Stimulated activated CD4-positive, alpha-beta T cell treated with anti-CD3 and anti-CD28 coated beads, Interleukin-1b, Interleukin-23, amount 100 ng/mL, for 24 hours (primary cell): Measurements from ENCODE around the gene LPP.
A peak's percentile ranks its signal among the peaks of the same experiment; 100 is the strongest.

Experiments
- DNase-seq, 4 experiments: peaks; one replicate each; pipeline ENCODE4 v3.0.0-alpha.2; 2020; ENCODE audit warnings: low read depth in 4 of 4, low spot score in 1 of 4

LPP gene

DNA sequence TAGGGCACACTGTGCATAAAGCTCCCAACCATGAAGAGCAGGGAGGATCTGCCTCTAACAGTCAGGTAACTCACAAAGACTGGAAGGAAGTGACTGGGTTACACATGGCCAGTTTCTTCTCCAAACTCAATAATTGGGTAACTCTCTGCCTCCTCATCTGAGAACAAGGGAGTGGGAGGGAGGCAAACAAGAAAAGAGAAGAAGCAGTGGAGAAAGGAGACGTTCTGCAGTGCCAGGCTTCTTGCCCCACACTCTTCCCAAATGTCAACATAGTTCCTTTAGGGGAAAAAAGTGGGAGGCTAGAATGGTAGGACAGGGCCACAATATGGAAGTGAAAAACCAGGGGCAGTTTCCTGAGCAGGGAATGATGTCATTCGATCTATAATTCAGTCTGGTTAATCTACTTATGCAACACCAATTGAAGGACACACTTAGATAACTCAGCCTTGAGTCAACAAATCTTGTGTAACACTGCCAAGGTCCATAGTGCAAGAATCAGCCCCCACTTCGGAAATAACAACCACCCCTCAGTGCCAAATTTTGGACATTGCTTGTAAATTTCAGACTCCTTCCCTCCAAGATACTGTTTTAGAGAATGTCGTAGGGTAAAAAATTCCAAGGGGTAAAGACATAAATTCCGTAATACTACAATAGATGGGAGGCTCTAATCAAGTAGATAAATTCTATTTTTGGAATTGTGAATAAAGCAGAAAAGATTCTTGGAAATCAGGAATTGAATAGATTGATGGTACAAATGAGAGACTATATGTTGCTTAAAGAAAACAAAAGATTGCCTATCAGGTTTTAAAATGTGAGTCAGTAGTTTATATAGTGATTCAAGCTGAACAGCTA is 143.0 kb downstream of the LPP start:
- DNase-seq, result no peak

DNA sequence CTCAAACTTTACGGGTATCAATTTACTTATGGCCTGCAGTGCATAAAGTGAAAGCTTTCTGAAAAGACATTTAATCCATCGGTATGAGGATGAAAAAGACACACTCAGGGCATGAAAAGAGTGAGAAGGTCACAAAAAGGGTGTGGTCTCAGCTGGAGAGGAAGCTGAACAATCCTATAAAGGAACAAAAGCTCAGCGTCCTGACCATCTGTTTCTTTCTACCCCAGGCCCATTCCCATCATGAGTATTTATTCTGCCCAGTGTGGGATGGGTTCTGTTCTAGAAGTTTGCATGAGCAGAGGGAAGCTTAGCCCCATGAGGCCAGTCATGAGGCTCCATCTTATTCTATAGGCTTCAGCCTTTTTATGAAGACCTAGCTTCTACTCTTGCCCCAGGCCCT is 144.6 kb downstream of the LPP start:
- DNase-seq, result no peak

DNA sequence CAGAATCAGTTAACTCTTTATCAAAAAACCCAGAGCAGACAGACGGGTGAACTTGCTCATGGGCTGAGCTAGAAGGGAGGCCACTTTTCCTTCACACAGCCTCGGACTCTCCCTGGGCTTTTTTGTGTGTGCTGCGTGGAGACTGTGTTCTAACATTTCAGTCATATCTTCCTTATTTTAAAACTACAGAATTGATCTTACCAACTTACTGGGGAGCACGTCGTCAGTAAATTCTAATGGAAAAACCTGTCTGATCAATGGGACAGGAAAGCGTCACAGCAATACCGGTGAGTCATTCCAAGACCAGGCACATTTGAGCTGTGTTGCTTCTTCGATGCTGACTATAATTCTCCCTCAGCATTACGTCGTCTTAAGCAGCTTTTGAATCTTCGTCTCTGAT is 145.1 kb downstream of the LPP start:
- DNase-seq, result peak in 1 of 4 experiments; percentile 30

DNA sequence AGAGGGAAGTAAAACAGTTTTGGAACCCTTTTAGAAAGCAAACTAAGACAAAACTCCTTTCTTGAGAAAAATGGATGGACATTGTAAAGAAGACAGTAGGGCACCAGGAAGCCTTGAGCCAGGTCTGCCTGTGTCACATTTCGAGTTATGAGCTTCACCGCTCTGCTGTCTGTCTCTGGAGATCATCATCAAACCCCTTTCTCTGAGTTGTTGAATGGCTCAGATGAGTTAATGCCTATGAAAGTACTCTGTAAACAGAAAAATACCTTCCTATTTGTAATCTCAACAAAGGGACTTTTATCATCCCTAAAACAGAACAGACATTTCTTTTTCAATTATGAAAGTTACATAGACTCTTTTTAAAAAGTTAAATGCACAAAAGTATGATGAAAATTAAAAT is 145.8 kb downstream of the LPP start:
- DNase-seq, result no peak

DNA sequence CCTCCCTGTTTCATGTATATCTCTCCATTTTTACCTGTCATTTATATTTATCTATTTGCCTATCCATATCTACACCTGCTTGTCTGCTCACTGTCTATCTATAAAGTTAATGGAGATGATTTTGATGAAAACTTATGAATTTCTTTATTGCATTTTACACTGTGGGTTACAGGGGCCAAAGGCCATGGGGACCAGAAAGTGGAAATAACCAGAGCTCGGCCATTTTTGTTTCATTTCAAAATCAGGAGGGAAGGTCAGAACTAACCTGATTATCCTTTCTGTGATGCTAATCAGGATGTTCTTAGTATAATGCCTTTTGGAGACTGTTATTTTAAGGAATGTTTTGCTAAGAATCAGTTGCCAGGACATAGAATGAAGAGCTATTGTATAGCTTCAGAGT is 147.2 kb downstream of the LPP start:
- DNase-seq, result no peak

DNA sequence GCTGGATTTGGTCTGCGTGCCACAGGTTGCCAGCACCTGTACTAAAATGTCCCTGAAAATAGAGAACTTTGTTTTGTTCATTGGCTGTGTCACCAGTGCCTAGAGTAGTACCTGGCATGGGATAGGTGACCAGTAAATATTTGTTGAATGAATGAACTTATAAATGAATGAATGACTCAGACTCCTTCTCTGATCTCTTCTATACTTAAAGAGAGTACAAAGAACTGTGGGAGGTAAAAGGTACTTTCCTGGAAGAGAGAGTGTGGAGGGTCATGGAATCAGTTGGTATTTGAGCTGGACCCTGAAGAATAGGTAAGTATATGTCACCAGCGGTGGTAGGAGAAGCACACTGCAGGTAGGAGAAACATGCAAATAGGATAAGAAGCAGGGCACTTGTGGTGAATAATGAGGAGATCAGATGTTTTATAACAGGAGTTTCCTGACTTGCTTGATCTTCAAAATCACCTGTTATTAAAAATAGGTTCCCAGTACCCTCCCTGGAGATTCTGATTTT is 149.4 kb downstream of the LPP start:
- no peak for DNase-seq

DNA sequence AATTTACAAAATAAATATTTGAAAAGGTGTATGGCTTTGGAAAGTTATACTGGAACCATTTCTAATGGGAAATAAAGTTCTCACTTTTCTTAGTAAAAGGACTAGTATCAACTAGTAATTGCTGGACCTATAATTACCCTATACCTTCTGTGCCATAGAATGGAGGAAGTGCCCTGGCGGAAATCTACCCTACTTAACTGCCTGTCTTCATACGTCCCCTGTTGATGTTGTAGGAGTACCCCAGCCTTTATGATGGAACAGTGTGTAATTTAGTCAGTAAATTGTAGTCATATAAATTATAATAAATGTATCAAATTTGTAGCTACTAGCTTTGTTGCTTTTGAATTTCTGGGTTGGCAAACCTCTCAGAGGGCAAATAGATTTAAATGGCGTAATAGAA is 149.9 kb downstream of the LPP start:
- DNase-seq, result no peak

DNA sequence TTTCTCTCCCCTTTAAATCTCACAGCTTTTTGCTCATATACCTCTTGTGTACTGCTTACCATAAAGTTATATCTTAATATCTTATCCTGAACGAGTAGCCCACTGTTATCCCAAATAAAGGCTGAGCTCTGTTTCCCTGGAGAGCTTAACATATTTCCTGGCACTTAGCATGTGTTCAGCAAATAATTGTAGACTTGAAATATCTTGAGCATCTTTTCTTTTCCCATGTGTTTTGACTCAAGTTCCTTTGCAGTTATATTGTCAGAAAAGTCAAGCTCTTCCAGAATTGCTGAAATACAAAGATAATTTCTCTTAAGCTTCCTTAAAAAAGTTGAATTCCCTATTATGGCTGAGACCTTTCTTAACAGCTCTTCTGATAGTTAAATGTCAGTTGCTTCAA is 150.5 kb downstream of the LPP start:
- no peak for DNase-seq

DNA sequence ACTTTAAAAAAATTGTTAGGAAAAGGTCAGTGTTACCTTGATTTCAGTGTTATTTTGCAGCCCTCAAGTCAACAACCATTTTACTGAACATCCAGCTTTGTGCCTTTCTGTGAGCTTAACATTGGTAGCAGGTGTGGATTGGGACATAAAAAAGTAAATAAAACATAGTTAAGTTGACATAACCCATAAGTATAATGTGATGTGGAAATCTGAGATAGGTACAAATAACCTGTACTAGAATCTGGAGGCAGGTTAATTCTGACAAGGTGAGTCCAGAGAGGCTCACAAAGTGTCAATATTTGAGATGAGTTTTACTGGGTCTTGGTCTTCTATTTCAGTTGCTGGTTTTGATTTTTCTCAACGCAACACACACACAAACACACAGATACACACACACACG is 151.3 kb downstream of the LPP start:
- DNase-seq, result no peak

DNA sequence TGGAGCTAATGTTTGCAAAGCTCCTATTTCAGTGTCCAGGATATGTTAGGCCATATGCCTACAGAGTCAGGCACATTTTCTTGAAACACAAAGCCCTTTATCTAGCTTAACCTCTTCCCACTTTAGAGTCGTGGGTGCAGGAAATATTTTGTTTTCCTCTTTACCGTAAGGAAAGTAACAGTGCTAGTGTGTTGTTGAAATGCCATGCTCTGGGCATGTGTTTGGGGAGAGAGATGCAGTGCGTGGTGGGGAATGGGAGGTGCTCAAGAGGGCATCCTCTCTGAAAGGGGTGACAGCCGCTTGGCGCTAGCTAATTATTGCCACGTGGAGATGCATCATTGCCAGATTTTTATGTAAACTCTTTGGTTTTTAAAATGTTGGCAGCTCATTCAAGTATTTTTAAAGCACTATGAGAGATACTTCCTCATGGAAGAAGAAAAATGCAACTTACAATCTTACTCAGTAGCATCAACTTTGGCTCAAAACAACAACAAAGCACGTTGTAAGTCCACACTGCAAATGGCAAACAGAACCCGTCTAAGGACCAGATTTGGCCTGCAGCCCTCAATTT is 152.6 kb downstream of the LPP start:
- no peak for DNase-seq

DNA sequence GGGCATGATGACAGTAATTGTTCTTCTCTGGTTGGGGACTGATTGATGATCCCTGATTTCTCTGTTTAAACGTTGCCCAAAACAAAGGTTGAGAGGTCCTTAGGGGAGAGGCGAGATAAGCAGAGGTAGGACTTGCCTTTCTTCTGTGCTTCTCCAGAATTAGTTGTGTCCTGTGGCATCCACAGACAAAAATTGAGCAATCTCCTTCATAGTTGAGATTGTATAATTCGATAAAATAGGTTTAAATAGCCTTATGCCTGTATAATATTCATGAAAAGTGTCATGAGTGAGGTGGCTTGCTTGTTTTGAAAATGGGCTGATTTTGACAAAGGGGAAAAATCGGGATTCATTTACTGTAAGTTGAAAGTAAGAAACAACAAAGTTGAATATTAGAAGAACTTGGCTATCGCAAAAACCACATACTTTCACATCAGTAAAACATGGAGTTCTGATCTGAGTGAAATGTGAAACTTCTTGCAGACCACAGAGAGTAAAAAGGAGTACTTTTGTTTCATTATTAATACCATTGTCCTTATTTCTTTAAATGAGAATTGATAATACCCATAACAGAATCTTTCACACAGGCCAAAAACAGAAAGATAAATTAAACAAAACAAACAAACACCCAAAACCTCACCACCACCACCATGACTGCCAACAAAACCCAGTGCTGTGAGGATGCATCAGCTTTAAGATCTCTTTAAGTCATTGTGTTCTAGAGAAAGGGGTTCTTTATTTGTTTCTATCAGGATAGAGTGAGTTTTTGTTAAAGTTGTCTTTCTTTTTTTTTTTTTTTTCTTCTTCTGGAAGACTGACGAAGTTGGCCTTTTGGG is 155.7 kb downstream of the LPP start:
- no peak for DNase-seq

DNA sequence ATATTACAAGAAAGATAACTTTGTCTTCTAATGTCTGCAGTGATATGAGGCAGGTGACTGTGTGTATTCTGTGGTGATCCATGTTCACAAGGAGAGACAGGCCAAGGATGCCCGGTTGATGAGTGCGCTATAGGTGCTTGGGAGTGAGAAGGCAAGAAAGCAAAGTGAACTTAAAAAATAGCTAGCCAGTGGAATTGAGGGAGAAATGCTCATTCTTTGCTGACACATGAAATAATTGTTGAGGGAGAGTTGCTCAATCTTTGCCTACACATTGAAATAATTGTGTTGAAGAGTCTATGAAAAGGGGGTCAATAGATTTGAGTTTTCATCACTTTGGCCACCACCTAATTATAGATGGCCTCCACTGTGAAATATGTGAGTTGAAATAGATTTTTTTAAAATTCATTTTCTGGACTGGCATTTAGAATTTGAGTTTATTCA is 156.3 kb downstream of the LPP start:
- no peak for DNase-seq

DNA sequence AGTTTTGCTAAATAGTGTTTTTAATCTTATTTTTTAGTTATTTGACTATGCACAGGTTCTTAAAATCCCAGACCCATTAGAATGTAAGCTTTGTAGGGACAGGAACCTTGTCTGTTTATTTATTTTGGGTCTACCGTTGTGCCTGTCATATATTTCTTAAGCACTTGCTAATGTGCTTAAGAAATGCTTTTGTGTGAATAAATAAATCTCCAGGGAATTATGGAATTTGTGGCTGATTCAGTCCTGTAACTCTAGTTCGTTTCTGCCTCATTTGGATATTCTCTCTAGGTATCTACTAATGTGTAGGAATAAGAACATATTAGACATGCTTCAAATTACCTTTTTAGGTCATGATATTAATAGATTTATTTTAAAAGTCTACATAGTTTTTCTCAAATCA is 161.6 kb downstream of the LPP start:
- no peak for DNase-seq

DNA sequence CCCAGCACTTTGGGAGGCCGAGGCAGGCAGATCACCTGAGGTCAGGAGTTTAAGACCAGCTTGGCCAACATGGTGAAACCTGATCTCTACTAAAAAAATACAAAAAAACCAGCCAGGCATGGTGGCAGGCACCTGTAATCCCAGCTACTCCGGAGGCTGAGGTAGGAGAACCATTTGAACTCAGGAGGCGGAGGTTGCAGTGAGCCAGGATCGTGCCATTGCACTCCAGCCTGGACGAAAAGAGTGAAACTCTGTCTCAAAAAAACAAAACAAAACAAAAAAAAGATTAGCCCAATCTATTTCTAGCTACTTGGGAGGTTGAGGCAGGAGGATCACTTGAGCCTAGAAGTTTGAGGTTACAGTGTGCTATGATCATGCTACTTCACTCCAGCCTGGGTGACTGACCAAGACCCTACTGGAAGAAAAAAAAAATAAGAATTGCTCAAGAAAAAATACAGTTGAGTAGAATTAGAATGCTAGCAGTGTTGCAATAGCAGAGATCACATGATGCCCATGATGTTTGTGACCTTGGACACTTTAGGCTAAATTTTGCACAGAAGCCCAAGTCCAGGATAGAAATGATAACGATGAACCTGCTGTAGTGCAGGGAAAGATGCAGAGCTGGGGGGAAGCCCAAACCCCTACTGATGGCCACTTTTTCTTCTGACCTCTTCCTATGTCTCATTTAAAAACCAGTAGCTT is 162.2 kb downstream of the LPP start:
- DNase-seq, result no peak

DNA sequence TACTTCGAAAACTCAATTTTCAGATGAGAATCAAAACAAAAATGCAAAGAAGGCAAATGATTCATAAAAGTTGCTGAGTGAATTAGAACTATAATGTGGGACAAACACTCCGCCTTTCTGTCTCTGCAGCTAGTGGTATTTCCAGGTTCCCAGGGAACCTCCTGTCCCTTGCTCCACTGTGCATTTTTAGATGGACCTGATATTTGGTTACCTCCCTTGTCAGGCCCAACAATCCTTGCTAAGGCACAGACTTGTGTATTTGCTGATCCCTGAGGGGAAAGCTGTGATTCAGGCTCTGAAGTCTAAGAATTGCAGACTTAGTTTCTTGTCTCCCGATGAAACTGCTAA is 162.7 kb downstream of the LPP start:
- DNase-seq, result no peak

DNA sequence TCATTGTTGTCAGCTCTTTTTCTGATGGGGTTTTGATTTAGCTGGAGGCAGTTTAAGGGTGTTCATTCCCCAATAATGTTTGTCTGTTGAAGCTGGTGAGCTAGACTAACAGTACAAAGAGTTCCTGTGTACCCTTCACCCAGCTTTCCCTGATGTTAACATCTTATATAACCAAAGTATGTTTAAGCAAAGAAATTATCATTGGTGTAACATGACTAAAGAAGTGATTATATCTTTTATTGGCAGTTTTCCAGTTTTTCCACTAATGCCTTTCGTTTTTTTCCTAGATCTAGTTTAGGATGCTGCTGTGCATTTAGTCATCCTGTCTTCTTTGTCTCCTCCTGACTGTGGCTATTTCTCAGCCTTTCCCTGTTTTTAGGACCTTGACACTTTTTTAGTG is 165.6 kb downstream of the LPP start:
- DNase-seq, result no peak

DNA sequence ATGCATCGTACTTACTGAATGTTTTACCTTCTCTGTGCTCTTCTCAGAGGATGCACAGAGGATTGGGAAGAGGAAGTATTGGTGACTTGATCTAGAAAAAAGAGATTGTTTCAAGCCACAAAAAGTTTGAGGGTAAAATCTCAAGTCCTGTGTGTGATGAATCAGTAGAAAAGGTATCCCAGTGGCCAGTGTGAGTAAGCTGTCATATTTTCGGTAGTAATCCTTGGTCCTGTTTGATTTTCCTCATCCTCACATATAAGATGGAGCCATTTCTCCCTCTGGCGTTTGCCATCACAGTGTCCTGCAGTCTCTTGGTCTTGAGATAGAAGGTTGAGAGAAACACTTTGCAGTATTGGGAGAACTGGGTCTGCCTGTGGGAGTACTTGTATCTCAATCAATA is 166.8 kb downstream of the LPP start:
- no peak for DNase-seq

DNA sequence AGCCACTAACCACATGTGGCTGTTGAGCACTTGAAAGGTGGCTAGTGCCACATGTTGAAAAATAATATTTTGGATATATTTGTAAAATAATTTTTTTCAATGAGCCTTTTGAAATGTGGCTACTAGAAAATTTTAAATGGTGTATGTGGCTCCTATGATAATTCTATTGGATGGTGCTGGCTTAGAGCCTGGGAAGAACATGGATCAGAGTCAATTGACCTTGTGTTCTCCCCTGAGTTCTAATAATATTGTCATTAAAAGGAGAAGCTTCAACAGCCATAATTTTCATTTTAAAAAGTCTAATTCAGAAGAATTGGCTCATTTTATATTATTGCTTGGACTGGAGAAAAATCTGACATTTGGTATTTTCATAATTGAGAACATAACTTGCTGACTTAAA is 167.3 kb downstream of the LPP start:
- no peak for DNase-seq

DNA sequence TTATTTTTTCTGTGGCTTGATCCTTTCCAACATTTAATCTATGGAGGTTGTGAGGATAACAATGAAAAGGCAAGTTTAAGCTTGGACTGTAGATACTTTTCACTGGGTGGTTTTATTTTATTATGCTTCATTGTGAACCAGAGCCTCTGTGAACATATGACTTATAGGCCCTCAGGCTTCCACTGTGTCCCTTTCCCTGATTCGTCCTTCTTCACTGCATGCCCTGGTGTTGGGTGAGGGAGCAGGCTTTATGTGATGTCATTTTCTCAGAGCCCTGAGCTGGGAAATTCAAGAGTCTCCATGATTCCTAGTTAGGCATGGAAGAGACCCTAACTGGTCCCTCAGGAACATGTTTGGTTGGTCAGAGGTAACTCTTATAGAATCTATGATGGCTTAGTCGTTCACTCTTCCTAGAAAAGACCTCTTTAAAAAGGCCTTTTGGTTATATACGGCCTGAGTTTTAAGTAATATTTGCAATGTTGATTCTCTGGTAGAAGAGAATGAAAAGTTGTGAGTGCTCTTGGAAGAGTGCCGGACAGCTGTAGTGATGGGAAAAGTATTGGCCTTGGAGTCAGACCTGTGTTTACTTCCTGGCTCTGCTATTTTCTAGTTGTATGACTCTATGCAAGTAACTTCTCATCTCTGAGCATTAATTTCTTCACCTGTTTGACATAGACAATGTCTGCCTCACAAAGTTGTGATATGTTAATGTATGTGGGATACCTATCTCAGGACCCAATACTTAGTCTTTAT is 168.4 kb downstream of the LPP start:
- no peak for DNase-seq

DNA sequence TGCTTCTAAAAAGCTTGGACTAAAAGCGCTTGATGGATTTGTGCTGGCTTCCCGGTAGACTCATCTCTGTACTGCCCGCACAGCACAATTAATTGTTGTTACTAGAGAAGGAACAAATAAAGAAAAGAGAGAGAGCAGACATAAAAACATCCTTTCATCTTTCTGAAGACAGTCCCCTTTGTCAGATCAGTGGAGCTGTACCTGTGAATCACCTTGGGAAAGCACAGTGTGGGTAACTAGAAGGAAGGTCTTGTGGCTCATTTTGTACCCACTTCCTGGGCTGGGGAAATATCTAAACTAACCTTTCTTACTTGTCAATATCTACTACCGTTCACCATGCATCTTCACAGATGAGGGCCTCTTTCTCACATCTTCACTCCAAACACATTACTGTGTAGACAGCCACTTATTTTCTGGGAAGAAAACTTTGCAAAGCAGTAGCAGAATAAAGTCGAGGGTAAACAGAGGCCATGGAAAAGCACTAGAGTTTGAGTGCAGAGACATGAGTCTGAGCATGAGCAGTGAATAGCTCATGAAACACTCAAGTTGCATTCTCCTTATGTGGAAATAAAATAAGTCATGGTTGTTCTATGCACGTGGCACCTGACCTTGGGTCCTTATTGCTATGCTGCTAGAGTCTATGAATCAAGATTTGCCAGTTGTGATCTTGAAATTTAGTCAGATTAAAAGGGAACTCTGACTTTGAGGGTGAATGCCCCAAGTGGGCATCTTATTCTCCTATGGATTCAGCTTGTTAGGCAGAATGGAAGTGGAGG is 169.3 kb downstream of the LPP start:
- peak in 1 of 4 experiments; percentile 34 for DNase-seq
